CD1c-positive myeloid dendritic cell (primary cell): ENCODE measurements around the gene GADD45A.

Experiments
- DNase-seq: peaks from one replicate; pipeline ENCODE4 v3.0.0-alpha.2; 2016; ENCODE audit errors: extremely low spot score

Gene GADD45A

DNA sequence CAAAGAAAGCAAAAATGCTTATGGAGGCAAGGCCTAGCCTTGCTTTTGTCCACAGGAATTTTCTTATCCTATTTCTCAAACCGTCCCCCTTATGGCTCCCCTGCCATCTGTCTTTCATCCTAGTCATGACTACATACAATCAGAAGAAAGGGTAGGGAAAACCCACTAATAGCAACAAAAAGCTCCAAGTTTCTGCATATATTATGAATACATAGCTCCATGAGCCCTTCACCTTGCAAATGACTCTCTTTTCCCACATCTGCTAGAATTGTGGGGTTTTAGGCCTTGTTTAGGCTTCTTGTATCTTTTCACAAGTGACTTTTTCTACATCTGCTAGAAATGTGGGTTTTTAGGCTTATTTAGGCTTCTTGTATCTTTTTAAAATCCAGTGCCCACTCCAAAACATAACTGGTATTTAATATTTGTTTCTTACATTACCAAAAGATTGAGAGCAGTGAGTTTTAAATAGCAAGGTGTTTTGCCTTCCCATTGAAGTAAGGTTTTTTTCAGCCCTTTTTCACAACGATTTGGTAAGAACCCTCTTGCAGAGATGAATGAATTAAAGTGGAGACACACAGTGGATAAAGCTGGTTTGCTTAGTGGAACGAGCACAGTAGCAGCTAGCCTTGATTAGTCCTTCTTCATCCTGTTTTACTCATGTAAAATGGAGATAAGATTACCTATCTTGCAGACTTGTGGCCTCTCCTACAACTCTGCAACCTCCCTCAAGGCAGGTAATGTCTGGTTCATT lies 4.4 kb downstream of the GADD45A start:
- no peak for DNase-seq

DNA sequence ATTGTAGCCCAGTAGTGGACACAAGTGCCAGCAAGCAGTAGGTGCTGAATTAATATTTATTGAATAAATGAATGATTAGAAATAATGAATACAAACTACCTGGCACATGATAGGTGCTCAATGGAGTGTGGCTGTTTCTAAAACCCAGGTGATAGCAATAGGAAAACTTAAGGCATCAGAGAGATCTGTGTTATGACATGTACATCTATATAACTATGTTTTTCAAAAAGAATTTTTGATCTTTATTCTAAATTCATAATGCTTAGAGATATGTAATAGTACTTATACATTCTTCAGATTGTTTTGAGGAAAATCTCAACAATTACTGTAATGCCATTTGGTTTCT lies 5.0 kb downstream of the GADD45A start:
- no peak for DNase-seq

DNA sequence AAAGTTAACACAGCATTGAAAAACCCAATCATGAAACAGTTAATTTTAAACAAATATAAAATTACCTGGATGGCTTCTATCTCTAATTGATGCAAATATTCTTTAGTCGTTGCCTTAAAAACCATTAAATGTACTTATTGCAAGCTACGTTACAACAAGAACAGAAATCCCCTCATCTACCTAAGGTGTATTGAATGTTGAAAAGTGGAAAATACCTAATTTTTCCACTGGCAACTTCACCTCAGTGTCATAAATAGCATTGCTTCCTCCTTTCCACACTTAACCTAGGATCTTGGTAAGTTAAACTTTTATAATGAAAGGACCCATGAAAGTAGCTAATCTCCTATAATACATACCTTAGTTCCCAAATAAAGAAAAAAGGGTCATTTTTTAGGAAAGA lies 5.4 kb downstream of the GADD45A start:
- DNase-seq: no peak

DNA sequence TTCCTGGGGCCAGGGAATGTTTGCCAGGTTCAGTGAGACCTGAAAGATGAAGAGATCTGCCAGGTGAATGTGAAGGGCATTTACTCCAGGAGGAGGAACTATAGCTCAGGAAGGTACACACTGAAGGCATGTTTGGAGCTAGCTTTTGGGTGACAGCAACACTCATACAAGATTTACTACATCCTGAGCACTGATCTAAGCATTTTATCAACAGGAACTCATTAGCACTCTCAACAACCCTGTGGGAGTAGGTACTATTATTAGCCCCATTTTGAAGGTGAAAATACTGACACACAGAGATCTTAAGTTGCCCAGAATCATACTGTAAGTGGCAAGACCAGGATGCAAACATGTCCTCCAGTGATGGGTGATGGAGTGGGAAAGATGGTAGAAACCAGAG lies 6.7 kb downstream of the GADD45A start:
- DNase-seq: no peak

DNA sequence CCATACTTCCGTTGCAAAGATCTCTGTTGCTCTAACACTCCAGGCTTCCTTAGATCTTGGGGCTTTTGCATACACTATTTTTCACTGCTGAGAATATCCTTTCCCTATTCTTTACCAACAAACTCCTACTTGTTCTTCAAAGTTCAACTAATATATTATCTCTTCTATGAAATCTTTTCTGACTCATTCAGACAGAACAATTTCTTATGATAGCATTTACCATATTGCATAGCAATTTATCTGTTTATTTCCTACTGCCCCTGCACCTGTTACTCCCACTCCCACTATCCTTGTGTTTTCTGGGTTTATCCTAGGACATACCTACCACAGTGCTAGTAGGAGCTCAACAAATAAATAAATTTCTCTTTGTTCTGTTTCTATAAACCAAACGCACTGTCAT lies 11.0 kb downstream of the GADD45A start:
- no peak for DNase-seq

DNA sequence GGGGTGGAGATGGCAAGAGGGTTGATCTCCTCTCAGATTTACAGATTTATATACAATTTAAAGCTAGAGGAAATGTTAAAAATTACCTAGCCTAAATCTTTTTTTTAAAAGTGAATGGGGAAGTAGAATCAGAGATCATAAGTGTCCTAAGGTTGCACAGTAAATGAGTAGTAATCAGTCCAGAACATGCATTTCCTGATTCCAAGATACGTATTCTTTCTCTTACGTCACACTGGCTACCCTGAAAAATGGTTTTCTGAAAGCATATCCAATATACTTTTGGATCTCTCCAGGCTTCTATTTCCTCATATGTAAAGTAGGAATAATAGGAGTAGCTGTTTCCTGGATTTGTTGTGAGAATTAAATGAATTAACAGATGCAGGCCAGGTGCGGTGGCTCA lies 11.7 kb downstream of the GADD45A start:
- DNase-seq: no peak

DNA sequence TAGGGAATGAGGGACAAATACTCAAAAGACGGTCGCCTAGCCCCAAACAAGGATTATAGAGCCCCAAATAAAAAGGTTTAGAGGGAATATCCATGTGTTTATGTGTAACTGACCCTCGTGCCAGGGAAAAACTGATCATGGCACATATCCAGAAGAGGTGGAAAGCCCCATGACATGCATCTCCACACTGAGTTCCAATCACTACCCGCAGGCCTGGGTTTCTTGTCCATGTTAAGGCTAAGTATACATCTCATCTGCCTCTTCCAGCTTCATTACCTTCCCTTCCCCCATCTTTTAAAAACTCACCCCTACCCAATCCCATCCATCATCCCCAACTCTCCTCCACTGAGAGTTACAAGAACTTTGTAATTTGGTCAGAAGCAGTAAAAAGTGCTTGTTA lies 15.2 kb downstream of the GADD45A start:
- no peak for DNase-seq

DNA sequence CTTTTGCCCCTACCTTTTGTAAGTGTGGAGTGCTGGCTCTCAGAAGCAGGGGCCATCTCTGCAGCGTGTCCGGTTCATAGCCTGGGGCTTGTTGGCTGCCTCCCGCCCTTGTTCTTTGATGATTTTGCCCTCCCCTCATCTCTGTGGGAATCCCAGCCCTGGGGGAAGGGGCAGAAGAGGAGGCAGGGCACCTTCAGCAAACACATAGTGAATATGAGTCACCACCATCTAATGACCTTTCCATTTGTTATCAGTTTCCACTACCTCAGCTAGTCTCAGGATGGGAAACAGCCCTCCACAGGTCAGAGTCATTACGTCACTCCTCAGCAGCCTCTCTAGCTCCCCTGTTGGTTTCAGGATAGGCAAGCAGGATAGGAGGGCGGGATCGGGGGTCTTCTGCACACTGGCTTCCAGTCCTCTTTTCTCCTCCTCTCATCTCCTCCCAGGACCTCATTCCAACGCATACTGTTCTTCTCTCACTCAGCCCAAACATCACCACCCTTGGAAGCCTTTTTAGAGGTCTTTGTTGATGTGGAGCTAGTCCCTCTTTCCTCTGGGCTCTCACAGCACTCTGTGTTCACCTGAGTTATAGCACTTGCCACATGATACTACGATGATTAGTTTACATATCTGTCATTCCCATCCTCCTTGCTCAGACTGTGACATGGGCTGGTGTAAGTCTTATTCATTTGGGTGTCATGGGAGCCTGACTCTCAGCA lies 15.8 kb downstream of the GADD45A start:
- no peak for DNase-seq

DNA sequence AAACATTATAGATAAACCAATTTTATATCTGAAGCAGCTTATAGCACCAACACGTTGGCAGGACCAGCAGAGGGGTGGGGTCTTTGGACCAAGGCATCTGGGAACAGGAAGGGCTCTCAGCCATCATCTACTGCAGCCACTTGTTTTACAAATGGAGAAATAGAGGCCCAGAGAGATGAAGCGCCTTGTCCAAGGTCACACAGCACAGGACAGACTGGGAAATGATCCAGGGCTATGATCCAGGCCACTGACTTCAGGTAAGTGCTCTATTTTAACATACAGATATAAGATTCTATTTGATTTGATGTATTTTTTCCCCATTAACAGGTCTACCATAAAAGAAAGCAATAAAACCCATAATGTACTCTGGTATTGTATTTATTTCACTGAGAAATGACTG lies 16.9 kb downstream of the GADD45A start:
- DNase-seq: no peak

DNA sequence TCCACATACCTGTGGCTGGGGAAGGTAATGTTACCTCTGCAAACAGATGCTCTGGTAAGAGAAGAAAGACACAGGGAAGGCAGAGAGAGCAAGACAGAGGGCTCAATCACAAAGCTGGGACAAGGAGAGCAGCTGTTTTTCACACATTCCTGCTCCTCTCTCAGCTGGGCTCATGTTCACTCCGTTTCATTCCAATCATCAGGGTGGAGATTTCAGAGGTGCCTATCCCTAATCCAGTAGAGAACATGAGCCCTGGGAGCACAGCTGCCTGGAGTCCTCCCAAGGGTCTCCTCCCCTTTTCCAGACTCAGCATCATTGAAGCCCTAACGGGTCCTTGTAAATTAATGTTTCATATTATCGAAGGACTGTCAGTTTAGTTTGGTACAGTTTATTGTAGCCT lies 19.4 kb downstream of the GADD45A start:
- no peak for DNase-seq

DNA sequence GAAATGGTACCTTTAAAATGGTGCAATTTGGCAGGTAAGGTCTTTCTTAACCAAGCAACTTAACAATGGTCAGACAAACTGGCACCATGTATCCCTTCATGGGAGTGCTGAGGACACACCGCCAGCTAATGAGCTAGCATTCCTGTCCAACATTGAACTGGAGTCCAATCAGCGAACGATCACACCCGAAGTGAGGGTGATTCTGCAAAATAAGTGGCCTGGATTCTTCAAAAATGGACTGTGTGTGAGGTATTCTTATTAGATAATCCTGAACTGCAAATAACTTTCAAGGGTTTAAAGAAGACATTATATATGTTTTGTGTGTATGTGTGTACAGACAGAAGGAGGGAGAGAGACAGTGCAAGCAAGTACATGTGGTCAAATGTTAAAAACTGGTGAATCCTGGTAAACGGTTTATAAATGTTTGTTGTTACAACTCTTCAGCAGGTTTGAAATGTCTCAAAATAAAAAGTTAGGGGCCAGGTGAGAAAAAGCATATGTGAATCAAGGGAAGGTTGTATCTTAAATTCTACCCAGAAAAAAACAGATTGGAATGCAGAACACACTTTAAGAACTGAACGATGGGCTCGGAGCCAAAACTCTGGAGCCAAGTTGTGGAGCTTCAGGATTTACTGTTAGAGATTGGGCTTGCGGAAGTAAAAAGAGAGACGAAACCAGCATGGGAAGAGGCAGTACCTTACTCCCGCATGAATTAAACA lies 20.9 kb downstream of the GADD45A start:
- no peak for DNase-seq

DNA sequence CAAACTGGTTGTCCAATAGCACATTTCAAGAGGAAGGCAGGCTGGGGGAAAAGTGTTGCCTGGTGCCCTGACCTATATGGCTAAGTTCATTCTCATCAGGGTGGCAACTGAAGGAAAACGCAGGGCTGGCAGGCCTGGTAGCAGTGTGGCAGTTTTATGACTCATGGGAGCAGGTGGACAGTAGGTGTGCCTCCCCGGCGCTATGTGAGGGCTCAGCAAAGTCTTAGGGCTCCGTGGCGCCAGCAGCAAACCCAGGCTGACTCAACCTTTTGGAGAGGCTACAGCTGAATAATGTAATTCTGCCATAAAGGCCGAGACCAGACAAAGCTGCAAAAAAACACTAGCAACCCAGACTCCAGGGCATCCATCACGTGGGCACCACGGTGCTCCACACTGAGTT lies 23.6 kb downstream of the GADD45A start:
- no peak for DNase-seq

DNA sequence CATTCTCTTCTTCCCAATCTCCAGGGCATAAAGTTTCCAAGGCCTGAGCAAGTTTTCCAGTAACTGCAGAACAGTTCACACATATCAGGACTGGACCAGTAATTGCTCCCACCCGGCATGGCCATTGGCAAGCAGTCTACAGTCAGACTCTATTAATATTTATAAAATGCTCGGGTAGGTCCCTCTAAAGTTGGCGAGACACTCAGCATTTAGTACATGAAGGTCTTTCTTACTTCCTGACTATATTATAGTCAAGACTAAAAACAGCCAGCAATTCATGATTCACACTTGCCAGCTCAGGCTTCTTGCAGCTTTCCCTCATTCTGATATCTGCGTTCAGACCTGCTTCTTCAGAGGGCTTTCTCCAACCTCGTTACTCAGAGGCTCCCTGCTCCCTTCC lies 25.4 kb downstream of the GADD45A start:
- no peak for DNase-seq

DNA sequence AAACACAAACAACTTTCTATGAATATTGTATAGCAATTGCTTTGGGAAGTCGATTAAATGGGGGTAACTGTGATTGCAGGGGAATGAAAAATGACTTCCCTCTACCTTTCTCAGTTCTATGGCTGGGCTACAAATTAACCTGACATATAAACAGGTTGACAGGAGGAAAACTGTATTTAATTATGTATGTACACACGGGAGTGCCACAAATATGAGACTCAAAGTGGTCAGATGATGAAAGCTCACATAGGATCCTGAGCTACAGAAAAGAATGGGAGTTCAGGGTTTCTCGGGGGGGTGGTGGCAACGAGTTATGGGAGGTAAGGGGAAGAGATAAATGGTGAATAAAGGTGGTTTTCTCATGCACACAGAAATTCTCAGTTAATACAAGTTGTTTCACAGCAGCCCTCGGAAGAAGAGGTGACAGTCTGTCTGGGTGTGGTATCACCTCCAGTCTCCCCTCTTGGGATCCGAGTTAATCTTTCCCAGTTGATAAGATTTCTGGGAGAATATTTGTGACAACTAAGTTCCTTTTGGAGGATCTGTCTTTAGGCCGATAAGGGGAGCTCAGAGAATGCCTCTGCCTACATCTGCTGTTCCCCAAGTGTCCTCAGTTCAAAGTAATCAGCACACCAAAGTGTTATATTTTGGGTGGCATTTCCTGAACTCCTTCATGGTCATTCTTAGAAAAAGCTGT lies 26.3 kb downstream of the GADD45A start:
- DNase-seq: no peak

DNA sequence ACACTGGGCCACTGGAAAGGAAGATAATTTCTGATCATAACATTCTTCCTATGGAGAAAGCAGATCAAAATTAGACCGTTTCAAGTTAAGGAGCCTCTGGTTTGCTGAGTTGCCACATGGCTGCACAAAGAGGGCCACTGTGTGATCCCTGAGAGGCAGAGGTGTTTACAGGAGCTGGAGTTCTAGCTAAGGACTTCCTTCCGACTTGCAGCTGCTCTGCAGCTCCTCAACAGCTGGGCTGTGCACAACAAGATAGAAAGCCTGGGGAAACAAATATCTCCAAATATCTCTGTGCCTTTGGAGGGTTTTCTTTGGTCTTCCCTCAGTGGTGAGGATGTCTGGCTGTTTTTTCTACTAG lies 26.8 kb downstream of the GADD45A start:
- DNase-seq: no peak

DNA sequence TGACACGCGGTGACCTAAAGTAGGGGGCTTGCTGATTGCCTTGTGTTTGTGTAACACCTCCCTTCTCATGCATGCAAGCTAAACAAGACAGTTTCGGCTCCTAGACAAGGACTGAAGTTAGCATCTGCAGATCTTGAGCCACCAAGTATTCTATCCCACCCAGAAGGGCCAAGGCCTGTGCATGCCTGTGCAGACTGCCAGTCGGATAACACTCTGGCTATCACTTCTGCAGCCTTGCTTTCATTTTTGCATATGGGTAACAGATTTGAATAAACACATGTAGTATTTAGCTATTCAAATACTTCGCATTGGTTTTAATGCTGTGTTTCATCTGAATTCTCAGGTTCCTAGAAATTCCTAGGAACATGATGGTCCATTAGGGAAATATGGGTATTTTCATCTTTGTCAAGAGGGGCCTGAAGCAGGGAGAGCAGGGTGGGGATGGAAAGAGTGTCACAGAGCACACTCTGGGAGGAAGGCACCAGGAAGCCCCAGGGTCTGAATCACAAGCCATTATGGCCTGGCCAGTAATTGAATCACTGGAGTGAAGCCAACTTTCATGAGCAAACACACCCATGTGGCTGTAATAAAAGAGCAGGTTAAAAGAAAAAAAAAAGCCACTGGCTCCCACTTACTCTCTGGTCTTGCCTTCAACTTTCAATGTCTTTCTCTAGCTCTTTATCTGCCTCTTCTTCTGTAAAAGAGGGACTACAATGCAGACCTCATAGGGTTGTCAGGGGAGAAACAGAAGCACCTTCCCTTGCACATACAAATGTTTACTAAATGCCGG lies 28.3 kb downstream of the GADD45A start:
- DNase-seq: no peak

DNA sequence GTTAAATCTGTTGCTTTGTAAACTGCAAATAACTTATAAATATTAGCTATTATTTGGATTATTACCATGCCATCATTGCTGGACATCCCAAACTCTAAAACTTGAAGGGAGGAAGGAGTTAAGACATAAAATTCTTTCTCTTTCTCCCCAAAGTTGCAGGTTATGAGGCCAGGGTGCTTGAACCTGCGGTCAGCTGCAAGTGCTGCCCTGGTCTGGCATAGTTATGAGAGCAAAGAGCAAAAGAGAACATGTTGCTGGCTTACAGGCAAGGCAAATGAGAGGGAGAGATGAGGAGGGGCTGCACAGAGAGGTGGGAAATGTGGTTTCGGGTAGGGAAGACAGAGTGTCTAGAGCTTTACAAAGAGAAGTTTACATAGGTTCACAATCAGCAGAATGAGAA lies 30.8 kb downstream of the GADD45A start:
- DNase-seq: no peak

DNA sequence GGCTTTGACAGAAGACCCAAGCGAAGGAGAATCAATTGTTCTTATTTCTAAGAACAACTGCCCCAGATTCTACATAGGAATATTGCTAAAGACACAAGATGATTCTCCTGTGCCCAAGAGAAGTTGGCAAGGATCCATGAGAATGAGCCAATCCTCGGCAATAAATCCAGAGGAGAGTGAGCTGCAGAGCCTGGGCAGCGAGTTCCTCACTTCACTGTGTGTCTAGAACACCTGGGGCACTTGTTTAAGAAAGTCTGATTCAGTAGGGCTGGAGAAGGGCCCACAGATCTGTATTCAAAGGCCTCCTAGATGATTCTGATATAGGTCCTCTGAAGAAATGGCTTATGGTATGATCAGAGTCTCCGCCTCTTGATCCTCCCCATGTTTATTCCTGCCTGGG lies 31.8 kb downstream of the GADD45A start:
- no peak for DNase-seq

DNA sequence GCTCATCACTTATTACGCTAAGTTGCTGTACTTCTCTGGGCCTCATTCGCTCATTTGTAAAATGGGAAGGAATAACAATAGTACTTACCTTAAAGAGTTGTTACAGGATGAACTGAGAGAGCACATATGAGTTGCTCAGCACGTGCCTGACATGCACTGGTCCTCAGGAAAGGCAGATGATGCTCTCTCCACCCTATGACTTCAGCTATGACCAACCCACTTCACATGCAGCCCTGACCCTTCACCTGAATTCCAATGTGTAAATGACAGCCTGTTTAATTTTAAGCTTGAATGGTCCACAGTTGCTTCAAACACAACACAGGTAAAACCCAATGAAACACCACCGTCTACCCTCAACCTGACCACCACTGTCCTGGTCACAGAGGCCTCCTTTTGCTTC lies 32.9 kb downstream of the GADD45A start:
- no peak for DNase-seq

DNA sequence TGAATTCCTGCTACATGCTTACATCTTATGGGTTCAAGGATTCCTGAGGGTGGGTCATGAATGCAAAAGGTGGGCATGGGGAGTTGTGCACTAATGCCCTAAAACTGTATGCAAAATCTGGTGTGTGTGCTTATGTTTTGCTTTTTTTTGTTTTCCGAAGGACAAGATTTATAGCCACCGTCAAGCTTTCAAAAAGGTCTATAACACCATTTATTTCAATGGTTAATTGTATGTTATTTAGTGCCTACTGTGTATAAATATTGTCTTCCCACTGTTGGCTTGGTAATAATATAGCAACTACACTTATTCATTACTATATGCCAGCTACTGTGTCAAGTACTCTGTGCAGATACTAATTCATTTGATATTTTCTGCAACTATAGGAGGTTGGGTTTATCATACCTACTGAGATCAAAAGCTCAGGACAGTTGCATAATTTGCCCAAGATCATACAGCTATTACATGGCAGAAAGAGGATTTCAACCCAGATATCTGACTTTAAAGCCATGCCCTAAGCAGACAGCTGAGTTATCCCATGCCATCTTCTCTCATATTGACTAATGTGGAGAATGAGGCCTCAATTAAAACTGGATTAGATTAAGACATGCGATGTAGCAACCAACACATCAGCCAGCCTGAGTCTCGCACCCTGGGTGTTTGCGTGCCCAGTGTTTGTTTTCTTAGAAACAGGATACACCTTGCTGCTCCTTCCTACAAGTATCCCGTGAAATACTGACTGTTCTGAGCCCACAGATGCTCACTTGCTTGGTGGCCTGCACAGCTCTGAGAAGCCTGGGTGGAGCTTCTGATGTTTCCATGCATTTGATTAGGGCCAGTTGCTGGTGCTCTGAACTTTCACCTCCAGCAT lies 34.6 kb downstream of the GADD45A start:
- no peak for DNase-seq

DNA sequence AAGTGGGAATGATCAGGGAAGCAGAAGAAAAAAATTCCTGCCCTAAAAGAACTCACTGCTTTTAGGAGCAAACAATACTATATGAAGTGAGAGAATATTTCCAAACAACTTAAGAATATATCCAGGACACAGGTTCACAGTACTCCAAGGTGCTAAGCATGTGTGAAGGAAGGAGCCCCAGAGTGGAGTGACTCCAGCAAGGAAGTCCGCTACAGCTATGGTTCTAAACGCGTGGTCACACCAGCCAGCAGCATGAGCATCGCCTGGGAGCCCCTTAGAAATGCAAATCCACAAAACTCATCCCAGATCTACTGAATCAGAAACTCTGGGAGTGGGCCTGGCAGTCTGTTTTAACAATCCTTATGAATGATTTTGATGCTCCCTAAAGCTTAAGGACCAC lies 36.1 kb downstream of the GADD45A start:
- DNase-seq: no peak
